Bronchus fibroblast of lung (primary cell): Measurements from ENCODE around the gene CRP. TPM values are rescaled to one million over a fixed set of nuclear protein-coding genes. Genes with fewer than 3 reads are reported as not detected.

Experiments
- total RNA-seq: library from RNA; depleted of rRNA; stranded (reverse); fragments of >200 nt; gene quantifications from 2 replicates; pipeline ENCODE4 v1.2.3, GENCODE V29; 2015

The CRP gene
- total RNA-seq: not detected in 2 replicates

GRCh38 chr1:159714529-159714928, at the start of gene CRP:
Gene CRP, minus strand, starts transcription at chr1:159714589. Its CDS starts 104 bp downstream, at chr1:159714485.

Other genes with a start within 250 kb of the CRP start
- gene OR10J5, start 178.6 kb downstream of the CRP start, total RNA-seq: not detected in 2 replicates
- not detected in 2 replicates for gene APCS, start 126.8 kb downstream of the CRP start, total RNA-seq
- 25.3 and 36.5 TPM in 2 replicates for gene DUSP23, start 66.4 kb upstream of the CRP start, total RNA-seq
- gene FCRL6, start 87.8 kb upstream of the CRP start, total RNA-seq: not detected in 2 replicates
- gene SLAMF8, start 112.3 kb upstream of the CRP start, total RNA-seq: not detected in 2 replicates
- gene VSIG8, start 148.1 kb upstream of the CRP start, total RNA-seq: not detected in 2 replicates
- gene CFAP45, start 185.6 kb upstream of the CRP start, total RNA-seq: 0.30 and 0.84 TPM in 2 replicates
- gene TAGLN2, start 210.9 kb upstream of the CRP start, total RNA-seq: 552 and 717 TPM in 2 replicates
- gene IGSF9, start 231.0 kb upstream of the CRP start, total RNA-seq: under 0.01 and 0.17 TPM in 2 replicates
- not detected in 2 replicates for gene SLAMF9, start 239.6 kb upstream of the CRP start, total RNA-seq